Measurements from ENCODE around the gene RPTOR.
A peak's percentile ranks its signal among the peaks of the same experiment; 100 is the strongest.

RPTOR gene

GRCh38 chr17:81010935-81011334 lies 466.3 kb downstream of the RPTOR start:
- Histone ChIP-seq H2AK5ac (ENCODE audit: low read depth, low read length) (peak overlapping the region; percentile 26), H2BK5ac (ENCODE audit: low read length) (no peak overlapping the region), H3K23ac (ENCODE audit: low read depth, low read length, poor library complexity) (no peak overlapping the region), H3K27ac (replicated peaks; ENCODE audit: low read length) (no peak overlapping the region), H3K9ac (ENCODE audit: low read depth, low read length, poor library complexity) (no peak overlapping the region), H4K8ac (ENCODE audit: low read depth, low read length) (no peak overlapping the region), H3K4me3 (ENCODE audit: low read length in 2 of 2) (no peak overlapping the region), H2BK15ac (ENCODE audit: low read length) (no peak overlapping the region), H4K91ac (ENCODE audit: low read depth, low read length, poor library complexity) (no peak overlapping the region), H3K14ac (ENCODE audit: low read length) (no peak overlapping the region), H3K27me3 (ENCODE audit: control insufficient read depth in 3 of 3, insufficient read depth in 3 of 3, low read depth in 1 of 3, low read length in 3 of 3) (peaks cover 0 to 2% (median 0%) of the 10 kb centered on the region in 3 experiments), H3K79me1 (ENCODE audit: low read depth, low read length) (no peaks in the 10 kb centered on the region), H2BK120ac (ENCODE audit: low read depth, low read length) (no peak overlapping the region), H3K4me2 (ENCODE audit: insufficient read depth, low read length, poor library complexity, severe bottlenecking) (no peak overlapping the region), H3K9me3 (replicated peaks in 1 of 2; ENCODE audit: control insufficient read depth in 2 of 2, insufficient read depth in 1 of 2, low read depth in 1 of 2, low read length in 2 of 2) (peaks cover 10 to 12% of the 10 kb centered on the region in 2 donors), H2BK12ac (ENCODE audit: low read length) (no peak overlapping the region), H3K4me1 (ENCODE audit: control insufficient read depth in 2 of 2, insufficient read depth in 1 of 2, low read depth in 1 of 2, low read length in 2 of 2) (peaks cover 0 to 5% of the 10 kb centered on the region in 2 donors), H3K36me3 (replicated peaks in 1 of 2; ENCODE audit: control insufficient read depth in 2 of 2, insufficient read depth in 2 of 2, low read length in 2 of 2) (no peaks in the 10 kb centered on the region), H3K18ac (ENCODE audit: low read length) (no peak overlapping the region), H2AFZ (ENCODE audit: low read length) (no peak overlapping the region), H3K4ac (ENCODE audit: low read length) (no peak overlapping the region)
- WGBS, 2 donors (ENCODE audit: extremely low coverage in 2 of 2, insufficient read length in 2 of 2, insufficient replicate concordance in 1 of 2): no CpG with 5 or more reads among the region's 2 CpGs
- no peak for DNase-seq (ENCODE audit: low spot score)

GRCh38 chr17:81011951-81012350 lies 467.3 kb downstream of the RPTOR start:
- no peak overlapping the region for H3K4me2 ChIP-seq (ENCODE audit: insufficient read depth, low read length, poor library complexity, severe bottlenecking)
- DNase-seq (ENCODE audit: low spot score): no peak

GRCh38 chr17:81012574-81013447 lies 468.2 kb downstream of the RPTOR start:
- no peaks in the 10 kb centered on the region for H3K27me3 ChIP-seq (ENCODE audit: control insufficient read depth in 3 of 3, insufficient read depth in 3 of 3, low read depth in 1 of 3, low read length in 3 of 3)
- H3K36me3 ChIP-seq (replicated peaks in 1 of 2; ENCODE audit: control insufficient read depth in 2 of 2, insufficient read depth in 2 of 2, low read length in 2 of 2): no peaks in the 10 kb centered on the region
- peak overlapping the region; percentile 66 for H3K14ac ChIP-seq (ENCODE audit: low read length)
- no peak overlapping the region for H2AFZ ChIP-seq (ENCODE audit: low read length)
- peaks cover 8 to 19% of the 10 kb centered on the region in 2 donors for H3K9me3 ChIP-seq (replicated peaks in 1 of 2; ENCODE audit: control insufficient read depth in 2 of 2, insufficient read depth in 1 of 2, low read depth in 1 of 2, low read length in 2 of 2)
- no peak overlapping the region for H3K23ac ChIP-seq (ENCODE audit: low read depth, low read length, poor library complexity)
- H3K27ac ChIP-seq (replicated peaks; ENCODE audit: low read length): no peak overlapping the region
- DNase-seq (ENCODE audit: low spot score): no peak
- H2BK5ac ChIP-seq (ENCODE audit: low read length): peak overlapping the region; percentile 90
- no peak overlapping the region for H3K4me2 ChIP-seq (ENCODE audit: insufficient read depth, low read length, poor library complexity, severe bottlenecking)
- peak overlapping the region; percentile 75 for H2BK12ac ChIP-seq (ENCODE audit: low read length)
- peak overlapping the region; percentile 81 for H3K9ac ChIP-seq (ENCODE audit: low read depth, low read length, poor library complexity)
- no CpG with 5 or more reads among the region's 13 CpGs for WGBS, 2 donors (ENCODE audit: extremely low coverage in 2 of 2, insufficient read length in 2 of 2, insufficient replicate concordance in 1 of 2)
- H2BK120ac ChIP-seq (ENCODE audit: low read depth, low read length): no peak overlapping the region
- H3K18ac ChIP-seq (ENCODE audit: low read length): peak overlapping the region; percentile 74
- H2AK5ac ChIP-seq (ENCODE audit: low read depth, low read length): peak overlapping the region; percentile 91
- peak overlapping the region; percentile 43 for H2BK15ac ChIP-seq (ENCODE audit: low read length)
- H3K4me3 ChIP-seq (ENCODE audit: low read length in 2 of 2): no peak overlapping the region
- H3K79me1 ChIP-seq (ENCODE audit: low read depth, low read length): no peaks in the 10 kb centered on the region
- no peak overlapping the region for H4K8ac ChIP-seq (ENCODE audit: low read depth, low read length)
- H3K4me1 ChIP-seq (ENCODE audit: control insufficient read depth in 2 of 2, insufficient read depth in 1 of 2, low read depth in 1 of 2, low read length in 2 of 2): peaks cover 0 to 7% of the 10 kb centered on the region in 2 donors
- peak overlapping the region; percentile 53 for H4K91ac ChIP-seq (ENCODE audit: low read depth, low read length, poor library complexity)
- peak overlapping the region; percentile 61 for H3K4ac ChIP-seq (ENCODE audit: low read length)

More at GRCh38 chr17:81011951-81012350, 467.3 kb downstream of the RPTOR start:
- Histone ChIP-seq H2BK5ac (ENCODE audit: low read length) (no peak overlapping the region), H2BK120ac (ENCODE audit: low read depth, low read length) (no peak overlapping the region), H2AFZ (ENCODE audit: low read length) (no peak overlapping the region), H3K4ac (ENCODE audit: low read length) (no peak overlapping the region), H2BK15ac (ENCODE audit: low read length) (no peak overlapping the region), H3K18ac (ENCODE audit: low read length) (no peak overlapping the region), H3K23ac (ENCODE audit: low read depth, low read length, poor library complexity) (no peak overlapping the region), H3K14ac (ENCODE audit: low read length) (no peak overlapping the region), H4K8ac (ENCODE audit: low read depth, low read length) (no peak overlapping the region), H3K36me3 (replicated peaks in 1 of 2; ENCODE audit: control insufficient read depth in 2 of 2, insufficient read depth in 2 of 2, low read length in 2 of 2) (no peaks in the 10 kb centered on the region), H3K27ac (replicated peaks; ENCODE audit: low read length) (no peak overlapping the region), H3K9me3 (replicated peaks in 1 of 2; ENCODE audit: control insufficient read depth in 2 of 2, insufficient read depth in 1 of 2, low read depth in 1 of 2, low read length in 2 of 2) (peaks cover 8 to 18% of the 10 kb centered on the region in 2 donors), H4K91ac (ENCODE audit: low read depth, low read length, poor library complexity) (no peak overlapping the region), H3K4me3 (ENCODE audit: low read length in 2 of 2) (no peak overlapping the region), H3K9ac (ENCODE audit: low read depth, low read length, poor library complexity) (no peak overlapping the region), H3K79me1 (ENCODE audit: low read depth, low read length) (no peaks in the 10 kb centered on the region), H2AK5ac (ENCODE audit: low read depth, low read length) (no peak overlapping the region), H3K4me1 (ENCODE audit: control insufficient read depth in 2 of 2, insufficient read depth in 1 of 2, low read depth in 1 of 2, low read length in 2 of 2) (peaks cover 0 to 5% of the 10 kb centered on the region in 2 donors), H3K27me3 (ENCODE audit: control insufficient read depth in 3 of 3, insufficient read depth in 3 of 3, low read depth in 1 of 3, low read length in 3 of 3) (no peaks in the 10 kb centered on the region), H2BK12ac (ENCODE audit: low read length) (no peak overlapping the region)
- whole genome bisulfite sequencing, 2 donors (ENCODE audit: extremely low coverage in 2 of 2, insufficient read length in 2 of 2, insufficient replicate concordance in 1 of 2): no CpG with 5 or more reads among the region's 3 CpGs

GRCh38 chr17:81013642-81014041 lies 469.0 kb downstream of the RPTOR start:
- WGBS, 2 donors (ENCODE audit: extremely low coverage in 2 of 2, insufficient read length in 2 of 2, insufficient replicate concordance in 1 of 2): no CpG with 5 or more reads among the region's 6 CpGs
- H3K9me3 ChIP-seq (replicated peaks in 1 of 2; ENCODE audit: control insufficient read depth in 2 of 2, insufficient read depth in 1 of 2, low read depth in 1 of 2, low read length in 2 of 2): peaks cover 8 to 19% of the 10 kb centered on the region in 2 donors
- no peak overlapping the region for H3K14ac ChIP-seq (ENCODE audit: low read length)
- no peak overlapping the region for H3K27ac ChIP-seq (replicated peaks; ENCODE audit: low read length)
- H3K18ac ChIP-seq (ENCODE audit: low read length): no peak overlapping the region
- no peak overlapping the region for H3K4ac ChIP-seq (ENCODE audit: low read length)
- no peak overlapping the region for H3K4me2 ChIP-seq (ENCODE audit: insufficient read depth, low read length, poor library complexity, severe bottlenecking)
- no peak overlapping the region for H2BK15ac ChIP-seq (ENCODE audit: low read length)
- no peak overlapping the region for H4K8ac ChIP-seq (ENCODE audit: low read depth, low read length)
- no peak overlapping the region for H3K23ac ChIP-seq (ENCODE audit: low read depth, low read length, poor library complexity)
- no peaks in the 10 kb centered on the region for H3K79me1 ChIP-seq (ENCODE audit: low read depth, low read length)
- H3K4me1 ChIP-seq (ENCODE audit: control insufficient read depth in 2 of 2, insufficient read depth in 1 of 2, low read depth in 1 of 2, low read length in 2 of 2): peaks cover 0 to 13% of the 10 kb centered on the region in 2 donors
- no peaks in the 10 kb centered on the region for H3K36me3 ChIP-seq (replicated peaks in 1 of 2; ENCODE audit: control insufficient read depth in 2 of 2, insufficient read depth in 2 of 2, low read length in 2 of 2)
- DNase-seq (ENCODE audit: low spot score): no peak
- H2BK120ac ChIP-seq (ENCODE audit: low read depth, low read length): no peak overlapping the region
- no peak overlapping the region for H3K9ac ChIP-seq (ENCODE audit: low read depth, low read length, poor library complexity)
- no peak overlapping the region for H3K4me3 ChIP-seq (ENCODE audit: low read length in 2 of 2)
- H4K91ac ChIP-seq (ENCODE audit: low read depth, low read length, poor library complexity): no peak overlapping the region
- no peaks in the 10 kb centered on the region for H3K27me3 ChIP-seq (ENCODE audit: control insufficient read depth in 3 of 3, insufficient read depth in 3 of 3, low read depth in 1 of 3, low read length in 3 of 3)
- no peak overlapping the region for H2AFZ ChIP-seq (ENCODE audit: low read length)
- H2AK5ac ChIP-seq (ENCODE audit: low read depth, low read length): no peak overlapping the region
- no peak overlapping the region for H2BK12ac ChIP-seq (ENCODE audit: low read length)
- H2BK5ac ChIP-seq (ENCODE audit: low read length): no peak overlapping the region

Data from neuronal stem cell (in vitro differentiated cells).